Spleen (tissue), 11 donors: ENCODE results near the gene TUBA8. TPM values are rescaled to one million over a fixed set of nuclear protein-coding genes. Genes with fewer than 3 reads are reported as not detected.
"Not testable (repeated sequence)": the region's sequence is repeated elsewhere in the genome, so short reads cannot be mapped to it uniquely, and the experiment has no call there.

ENCODE experiments used
- DNase-seq: peaks from one replicate; pipeline ENCODE4 v3.0.0-alpha.2; 2020
- H3K27ac ChIP-seq, 8 donors: fragments of 200-600 bp; sonication (generic) in 7 of 8; 1 replicate in 4 of 8; 2 replicates in 4 of 8; pipeline versions ENCODE4 v1.5.0 to v1.8.0; 2016 to 2021; ENCODE audit warnings: inconsistent platforms in 4 of 8, mild to moderate bottlenecking in 4 of 8, moderate library complexity in 1 of 8
- H3K27me3 ChIP-seq, 7 donors: fragments of 200-600 bp; sonication (generic) in 6 of 7; replicated peaks in 1 of 7; 1 replicate in 4 of 7; 2 replicates in 3 of 7; pipeline versions ENCODE4 v1.5.0 to v1.8.0; 2016 to 2021; ENCODE audit warnings: inconsistent platforms in 3 of 7, mild to moderate bottlenecking in 1 of 7
- H3K36me3 ChIP-seq, 6 donors: fragments of 200-600 bp; sonication (generic) in 5 of 6; 1 replicate in 4 of 6; 2 replicates in 2 of 6; pipeline versions ENCODE4 v1.5.0 to v1.8.0; 2016 to 2021; ENCODE audit warnings: inconsistent platforms in 2 of 6
- H3K4me1 ChIP-seq, 6 donors: fragments of 200-600 bp; sonication (generic) in 5 of 6; 1 replicate in 3 of 6; 2 replicates in 3 of 6; pipeline versions ENCODE4 v1.5.0 to v1.8.0; 2016 to 2021; ENCODE audit warnings: inconsistent platforms in 3 of 6
- H3K4me3 ChIP-seq, 8 donors: fragments of 200-600 bp; sonication (generic) in 7 of 8; 1 replicate in 4 of 8; 2 replicates in 4 of 8; pipeline versions ENCODE4 v1.5.0 to v1.8.0; 2016 to 2021; ENCODE audit warnings: inconsistent platforms in 4 of 8, mild to moderate bottlenecking in 4 of 8, moderate library complexity in 2 of 8
- H3K9me3 ChIP-seq, 8 donors: fragments of 200-600 bp; sonication (generic) in 7 of 8; 1 replicate in 4 of 8; 2 replicates in 4 of 8; pipeline versions ENCODE4 v1.5.0 to v1.8.0; 2016 to 2021; ENCODE audit warnings: inconsistent platforms in 4 of 8
- CTCF ChIP-seq, 11 experiments: fragments of 200-600 bp in 7 of 11; fragments of 450-650 bp in 4 of 11; sonication (generic) in 4 of 11; IDR thresholded peaks in 8 of 11; conservative IDR thresholded peaks in 3 of 11; 1 replicate in 7 of 11; 2 replicates in 4 of 11; pipeline versions ENCODE4 v1.4.0 to v1.8.0; 2016 to 2021; ENCODE audit warnings: antibody characterized with exemption in 11 of 11, inconsistent platforms in 4 of 11, mild to moderate bottlenecking in 1 of 11
- POLR2A ChIP-seq, 3 donors: fragments of 450-650 bp; IDR thresholded peaks; one replicate each; pipeline ENCODE4 v1.5.1; 2017; ENCODE audit warnings: antibody characterized with exemption in 3 of 3, mild to moderate bottlenecking in 1 of 3
- POLR2AphosphoS5 ChIP-seq, 3 donors: sonication (generic); formaldehyde crosslinking; IDR thresholded peaks; one replicate each; pipeline ENCODE4 v1.5.1; 2017; ENCODE audit warnings: antibody characterized with exemption in 3 of 3
- WGBS, 5 donors: extraction: QIAGEN DNeasy Blood & Tissue Kit in 3 of 5; methylation state at CpG; one replicate each; pipeline versions ENCODE4 v1.1.5 to v1.1.7; 2013 to 2018; 5-methylcytosine and 5-hydroxymethylcytosine counted together
- intact Hi-C: fragments of 100-400 bp; cut with DNase I; formaldehyde crosslinking; loops from one replicate; pipeline ENCODE4 v1.15.0; 2023; ENCODE audit warnings: low total_unique reads
- polyA plus RNA-seq, 3 donors: library from polyadenylated mRNA; stranded (reverse); fragments of 200-250 nt; gene quantifications; one replicate each; pipeline ENCODE4 v1.2.1, GENCODE V29; 2013
- total RNA-seq, 7 donors: library from RNA; depleted of rRNA in 3 of 7; stranded (reverse); fragments of >200 nt in 3 of 7; fragmentation: NEBNext Ultra II Directional in 4 of 7; extraction: Animal tissue kit (Norgen Biotek cat#: 25700) in 4 of 7; gene quantifications; one replicate each; pipeline versions ENCODE4 v1.1.0 to v1.2.1, GENCODE V29; 2016 to 2021
- donor health status: healthy with polysubstance abuse.
- donor health status: DM: no; HTN: no; CAD: no; lungs with moderate emphysema.
- donor health status: DM: no; HTN: no; CAD: no.
- donor health status: Bipolar disorder and iron deficiency.
- donor health status: healthy.
- donor health status: DM: no; HTN: no; CAD: no.
- donor health status: DM: yes; HTN: yes; CAD: no.

TUBA8 gene
- total and polyA plus RNA-seq, 10 donors = 2.2 to 5.7 (median 3.8) TPM

DNA sequence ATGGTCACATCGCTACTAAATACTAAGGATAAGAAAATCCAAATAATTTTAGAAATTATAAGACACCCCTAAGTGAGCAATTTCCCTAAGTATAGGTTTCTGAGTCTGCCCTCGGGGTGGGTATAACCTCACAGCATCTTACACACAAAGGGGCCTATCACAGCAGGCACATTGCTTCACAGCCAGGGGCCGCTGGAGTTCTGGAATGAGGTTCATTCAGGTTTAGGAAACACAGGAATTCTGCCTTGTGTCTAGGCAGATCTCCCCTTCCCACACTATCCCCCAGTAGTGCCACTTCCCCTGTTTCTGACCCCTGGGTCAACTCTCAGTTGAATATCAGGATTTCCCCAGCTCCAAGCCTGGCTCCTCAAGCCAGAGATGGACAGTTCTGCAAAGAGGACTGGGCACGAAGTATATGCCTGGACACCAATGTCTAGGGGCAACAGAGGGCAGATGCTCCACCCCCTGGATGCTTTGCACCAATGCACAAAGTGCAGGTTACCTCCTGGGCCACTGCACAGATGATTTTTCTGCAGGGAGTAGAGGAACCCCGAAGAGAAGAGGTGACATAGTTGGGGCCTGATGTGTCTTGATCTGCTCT is 11.4 kb downstream of the TUBA8 start:
- Histone ChIP-seq H3K4me3 (no peak overlapping the region), H3K36me3 (peaks cover 0 to 19% (median 2%) of the 10 kb centered on the region in 6 donors), H3K27me3 (no peaks in the 10 kb centered on the region), H3K4me1 (peaks cover 0 to 7% (median 0%) of the 10 kb centered on the region in 6 donors), H3K9me3 (no peaks in the 10 kb centered on the region), H3K27ac (no peak overlapping the region)
- 72 to 95% (median 90%) methylated on average over 5 of the region's 5 CpGs for WGBS, 5 donors
- DNase-seq = no peak
- intact Hi-C loops = no loop called here
- TF ChIP-seq CTCF (IDR thresholded peaks at IDR 0.05 in 8 of 11, conservative IDR thresholded peaks at IDR 0.05 in 3 of 11) (no peak), POLR2A (IDR thresholded peaks at IDR 0.05) (no peak), POLR2AphosphoS5 (IDR thresholded peaks at IDR 0.05) (no peak)

- intact Hi-C loops, H3K27me3 ChIP-seq, H3K4me3 ChIP-seq, H3K27ac ChIP-seq, DNase-seq, H3K9me3 ChIP-seq, H3K4me1 ChIP-seq: not testable (repeated sequence)
- 90 to 97% (median 96%) methylated on average over 19 of the region's 19 CpGs for WGBS, 5 donors
- H3K36me3 ChIP-seq = peaks cover 0 to 23% (median 2%) of the 10 kb centered on the region in 6 donors
Measured at GRCh38 chr22:18123476-18124025, 12.9 kb downstream of the TUBA8 start.

GRCh38 chr22:18126606-18127005 is 16.0 kb downstream of the TUBA8 start:
- intact Hi-C loops = no loop called here
- H3K27ac ChIP-seq = no peak overlapping the region
- TF ChIP-seq POLR2AphosphoS5 (IDR thresholded peaks at IDR 0.05) (no peak), POLR2A (IDR thresholded peaks at IDR 0.05) (no peak), CTCF (IDR thresholded peaks at IDR 0.05 in 8 of 11, conservative IDR thresholded peaks at IDR 0.05 in 3 of 11) (no peak)
- H3K36me3 ChIP-seq = peaks cover 0 to 30% (median 2%) of the 10 kb centered on the region in 6 donors
- H3K9me3 ChIP-seq = no peaks in the 10 kb centered on the region
- no peaks in the 10 kb centered on the region for H3K4me1 ChIP-seq
- H3K4me3 ChIP-seq = no peak overlapping the region
- no peaks in the 10 kb centered on the region for H3K27me3 ChIP-seq
- WGBS, 5 donors = 95 to 98% (median 97%) methylated on average over 18 of the region's 18 CpGs
- DNase-seq = no peak

- Histone ChIP-seq H3K4me1 (no peaks in the 10 kb centered on the region), H3K9me3 (no peaks in the 10 kb centered on the region), H3K27ac (no peak overlapping the region), H3K4me3 (no peak overlapping the region), H3K36me3 (peaks cover 0 to 46% (median 2%) of the 10 kb centered on the region in 6 donors), H3K27me3 (no peaks in the 10 kb centered on the region)
- intact Hi-C loops = no loop called here
- no peak for DNase-seq
- TF ChIP-seq CTCF (IDR thresholded peaks at IDR 0.05 in 8 of 11, conservative IDR thresholded peaks at IDR 0.05 in 3 of 11) = no peak
- TF ChIP-seq POLR2AphosphoS5 (IDR thresholded peaks at IDR 0.05) = no peak
- no peak for TF ChIP-seq POLR2A (IDR thresholded peaks at IDR 0.05)
- 74 to 86% (median 81%) methylated on average over 8 of the region's 8 CpGs for WGBS, 5 donors
Measured at GRCh38 chr22:18130018-18130417, 19.4 kb downstream of the TUBA8 start.
